Hypothalamus (tissue), 51 donors: Measurements from ENCODE around the gene ADGRD1.

Source experiments
- DNase-seq, 51 donors: peaks; one replicate each; lab custom pipeline; 2025; lab: John Stamatoyannopoulos, UW

Gene ADGRD1

DNA sequence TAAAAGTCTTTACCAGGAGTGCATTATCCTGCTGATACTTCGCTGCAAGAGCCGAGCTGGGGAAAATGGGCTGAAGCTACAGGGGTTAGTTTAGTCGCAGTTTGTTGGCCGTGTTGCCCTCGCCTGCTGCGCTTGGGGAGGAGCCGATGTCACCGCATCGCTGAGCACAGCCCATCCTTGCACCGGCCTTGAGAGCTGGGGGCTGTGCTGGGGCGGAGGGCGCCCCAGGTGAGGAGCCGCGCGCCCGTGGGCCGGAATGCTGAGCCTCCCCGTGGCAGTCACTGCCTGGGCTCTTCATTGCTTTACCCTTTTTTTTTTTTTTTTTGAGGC lies 50.0 kb downstream of the ADGRD1 start:
- DNase-seq, result no peak

DNA sequence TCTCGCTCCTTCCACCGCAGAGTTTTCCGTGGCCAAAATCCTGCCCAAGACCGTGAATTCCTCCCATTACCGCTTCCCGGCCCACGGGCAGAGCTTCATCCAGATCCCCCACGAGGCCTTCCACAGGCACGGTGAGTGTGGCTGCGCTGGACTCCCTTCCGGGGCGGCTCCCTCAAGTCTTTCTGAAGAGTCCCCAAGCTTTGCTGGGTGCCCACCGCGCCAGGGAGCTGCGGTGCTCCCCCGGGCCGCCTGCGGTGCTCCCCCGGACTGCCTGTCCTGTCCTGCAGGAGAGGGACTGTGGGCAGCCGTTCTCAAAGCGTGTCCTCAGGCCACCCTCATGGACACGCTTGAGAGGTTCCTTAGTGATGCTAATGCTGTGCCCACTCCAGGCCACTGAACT lies 50.5 kb downstream of the ADGRD1 start:
- no peak for DNase-seq

DNA sequence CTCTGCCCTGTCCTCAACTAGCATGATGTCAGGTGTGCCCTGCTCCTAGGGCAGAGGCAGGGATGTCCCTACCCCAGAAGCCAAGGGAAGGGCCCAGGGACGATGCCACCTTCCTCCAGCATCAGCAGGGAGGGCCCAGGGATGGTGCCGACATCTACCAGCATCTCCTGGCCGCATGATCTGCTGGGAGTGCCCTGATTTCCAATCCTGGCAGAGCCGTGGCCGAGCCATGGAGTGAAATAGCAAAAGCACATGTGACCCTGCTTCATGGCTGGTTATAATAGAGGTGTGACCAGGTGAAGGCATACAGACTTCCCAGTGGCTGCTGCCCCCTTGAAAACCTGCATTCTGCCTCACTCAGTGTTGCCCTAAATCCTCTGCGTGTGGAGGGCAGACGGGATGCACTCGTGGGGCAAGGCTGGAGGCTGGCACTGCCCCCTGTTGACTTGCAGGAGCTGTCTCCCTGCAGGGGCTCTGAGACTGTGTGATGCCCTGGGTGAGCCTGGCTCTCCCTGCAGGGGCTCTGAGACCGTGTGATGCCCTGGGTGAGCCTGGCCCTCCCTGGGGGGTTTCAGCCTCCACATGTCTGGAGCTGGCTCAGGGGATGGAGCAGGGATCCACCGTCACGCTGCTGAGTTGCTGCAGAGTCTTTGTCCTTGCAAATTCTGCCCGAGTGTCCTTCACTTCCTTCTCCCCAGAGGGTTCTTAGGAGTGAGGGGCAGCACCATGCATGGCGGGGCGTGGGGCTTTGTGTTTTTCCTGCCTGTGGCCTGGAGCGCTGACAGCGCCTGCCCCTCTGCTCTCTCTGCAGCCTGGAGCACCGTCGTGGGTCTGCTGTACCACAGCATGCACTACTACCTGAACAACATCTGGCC lies 51.7 kb downstream of the ADGRD1 start:
- no peak for DNase-seq

DNA sequence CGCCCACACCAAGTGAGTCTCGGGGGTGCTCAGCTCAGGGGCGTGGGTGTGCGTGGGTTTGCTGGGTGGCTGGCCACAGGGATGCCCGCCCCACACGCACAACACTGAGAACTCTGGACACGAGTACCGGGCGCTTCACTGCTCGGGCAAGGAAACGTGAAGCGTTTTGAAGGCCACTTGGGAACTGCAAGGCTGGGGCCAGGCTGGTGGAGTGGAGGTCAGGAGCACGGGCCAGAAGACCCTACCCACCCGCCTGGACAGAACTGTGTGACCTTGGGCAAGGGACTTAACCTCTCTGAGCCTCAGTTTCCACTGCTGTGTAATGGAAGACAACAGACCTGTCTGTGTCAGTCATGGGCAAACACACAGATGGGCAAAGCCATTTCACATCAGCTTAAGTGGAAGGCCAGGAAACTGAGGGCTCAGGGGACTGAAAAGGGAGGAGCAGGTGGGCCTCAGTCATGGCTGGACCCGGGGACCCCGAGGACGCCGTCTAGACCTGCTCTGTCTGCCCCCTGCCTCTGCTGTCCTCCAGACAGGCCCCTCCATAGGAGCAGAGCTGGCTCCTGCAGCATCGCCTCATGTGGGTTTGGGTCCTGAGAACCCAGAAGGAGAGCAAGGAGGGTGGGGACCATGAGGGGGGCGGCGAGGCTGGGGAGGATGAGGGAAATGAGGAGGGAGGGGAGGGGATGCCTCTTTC lies 52.5 kb downstream of the ADGRD1 start:
- DNase-seq, result no peak

DNA sequence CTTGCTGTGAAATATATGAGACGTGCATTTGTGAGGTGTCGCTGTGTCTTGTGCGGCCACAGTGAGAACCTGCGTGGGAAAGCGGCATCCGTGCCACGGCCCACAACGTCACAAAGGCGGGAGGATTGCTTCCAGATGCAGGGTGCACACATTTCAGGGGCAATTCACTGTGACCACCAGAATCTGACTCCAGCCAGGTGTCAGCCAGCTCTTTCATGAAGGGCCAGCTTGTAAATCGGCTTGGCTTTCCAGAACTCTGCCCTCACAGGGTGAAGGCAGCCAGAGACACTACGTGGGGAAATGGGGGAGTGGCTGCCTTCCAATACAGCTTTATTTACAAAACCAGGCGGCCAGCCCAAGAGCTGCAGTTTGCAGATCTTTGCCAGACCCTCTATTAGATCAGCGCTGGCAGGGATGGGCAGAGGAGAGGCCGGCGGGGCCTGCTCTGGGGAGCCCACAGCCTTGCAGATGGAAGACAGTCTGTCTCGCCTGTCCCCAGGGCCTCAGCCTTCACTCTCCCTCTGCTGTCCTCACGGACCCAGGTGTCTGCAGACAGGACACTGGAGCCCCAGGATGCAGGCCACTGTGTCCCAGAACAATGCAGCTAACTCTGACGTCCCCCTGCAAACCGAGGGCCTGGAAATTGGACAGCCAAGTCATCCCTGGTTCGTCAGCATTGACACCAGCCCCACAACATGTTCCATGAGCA lies 53.5 kb downstream of the ADGRD1 start:
- DNase-seq, result peak in 25 of 51 donors; percentile 11 to 59 (median 31)

DNA sequence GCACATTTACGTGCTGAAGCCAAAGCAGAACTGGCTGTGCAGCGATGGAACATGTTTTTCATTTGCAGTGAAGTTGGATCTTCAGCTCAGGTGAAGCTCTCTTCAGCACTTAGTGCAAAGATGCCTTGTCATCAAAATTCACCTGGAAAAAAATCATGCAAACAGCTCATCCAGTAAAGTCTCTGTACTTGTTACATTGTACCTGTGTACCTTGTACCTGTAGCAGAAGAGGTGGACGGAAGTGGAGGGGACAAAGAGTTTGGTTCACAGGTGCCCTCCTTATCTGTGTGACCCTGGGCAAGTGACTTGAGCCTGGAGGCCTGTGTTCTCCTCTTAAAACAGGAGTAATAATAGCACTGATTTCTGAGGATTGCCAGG lies 54.0 kb downstream of the ADGRD1 start:
- DNase-seq, result no peak

DNA sequence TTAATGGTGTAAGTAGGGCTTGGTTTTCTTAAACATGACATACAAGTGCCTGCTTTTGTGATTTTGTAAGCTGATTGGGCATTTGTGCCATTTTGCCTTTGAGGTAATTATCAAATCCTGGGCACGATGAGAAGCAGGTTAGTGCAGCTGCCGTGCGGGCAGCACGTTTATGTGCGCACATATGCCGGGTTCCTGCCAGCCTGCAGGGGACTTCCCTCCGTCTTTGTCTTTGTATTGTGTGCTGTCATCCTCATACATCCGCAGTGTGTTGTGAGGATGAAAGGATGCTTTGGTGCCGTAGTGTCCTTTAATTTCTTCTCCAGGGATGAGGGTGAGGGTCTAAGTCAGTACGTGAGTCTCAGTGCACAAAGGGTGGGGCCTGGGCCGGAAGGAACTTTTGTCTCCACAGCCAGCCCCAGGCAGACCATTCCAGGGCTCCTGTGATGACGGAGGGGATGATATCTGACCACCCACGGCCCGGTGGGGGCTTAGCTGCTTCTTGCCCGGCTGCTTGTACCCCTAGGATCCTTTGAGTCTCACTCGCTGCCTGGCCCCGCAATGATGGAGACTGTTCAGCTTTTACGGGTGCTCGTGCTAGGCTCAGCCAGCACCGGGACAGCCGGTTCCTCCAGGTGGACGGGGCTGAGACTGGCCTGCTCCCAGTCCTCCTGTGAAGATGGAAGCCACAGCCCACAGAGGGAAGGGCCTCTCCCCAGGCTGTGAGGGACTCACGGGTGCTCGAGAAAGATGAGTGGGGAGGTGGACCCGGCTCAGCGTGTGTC lies 54.6 kb downstream of the ADGRD1 start:
- DNase-seq, result no peak

DNA sequence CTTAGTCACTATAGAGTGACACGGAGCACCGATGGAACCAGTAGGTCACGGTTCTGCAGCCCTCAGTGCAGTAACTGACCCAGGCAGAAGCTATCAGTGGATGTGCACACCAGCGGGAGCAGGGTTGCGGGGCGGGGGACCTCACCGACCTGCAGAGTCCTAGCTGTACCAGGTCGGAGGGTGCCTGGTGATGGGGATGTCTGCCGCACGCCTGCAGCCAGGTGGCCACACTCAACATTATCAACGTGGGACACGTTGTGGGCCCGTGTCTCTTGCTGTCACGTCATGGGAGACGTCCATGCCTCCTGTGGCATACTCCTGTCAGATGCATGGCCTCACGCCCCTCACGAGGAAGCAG lies 55.2 kb downstream of the ADGRD1 start:
- DNase-seq, result no peak

DNA sequence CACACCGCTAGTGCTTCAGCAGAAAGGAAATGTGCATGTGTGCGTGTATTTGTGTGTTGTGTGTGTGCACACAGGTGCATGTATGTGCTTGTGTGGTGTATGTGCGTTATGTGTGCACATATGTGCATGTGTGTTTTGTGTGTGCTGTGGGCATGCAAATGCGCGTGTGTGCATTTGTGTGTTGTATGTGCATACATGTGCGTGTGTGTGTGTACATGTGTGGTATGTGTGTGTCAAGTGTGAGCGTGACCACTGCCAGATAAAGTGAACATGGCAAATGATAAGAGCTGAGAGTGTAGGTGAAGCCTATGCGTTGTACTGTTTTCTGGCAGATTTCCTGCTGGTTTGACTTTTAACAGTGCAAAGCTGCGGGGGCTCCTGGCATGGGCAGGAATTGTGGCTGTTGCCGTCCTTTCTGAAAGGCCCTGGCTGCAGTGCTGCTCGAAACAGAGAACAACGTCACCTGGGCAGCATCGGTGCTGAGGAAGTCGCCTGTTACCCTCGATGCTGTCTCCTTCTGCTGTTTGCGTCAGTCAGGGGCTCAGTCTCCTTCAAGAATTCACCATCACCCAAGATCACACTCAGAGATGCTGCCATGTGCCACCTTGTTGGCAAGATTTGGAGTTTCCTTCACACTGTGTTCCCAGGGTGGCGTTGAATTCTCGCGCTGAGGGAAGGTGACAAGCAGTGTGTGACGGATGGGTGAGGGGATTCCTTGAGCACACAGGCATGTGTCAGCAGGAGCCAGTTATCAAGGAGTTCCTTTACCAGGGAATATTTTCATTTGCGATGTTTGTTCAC lies 56.1 kb downstream of the ADGRD1 start:
- DNase-seq, result no peak

DNA sequence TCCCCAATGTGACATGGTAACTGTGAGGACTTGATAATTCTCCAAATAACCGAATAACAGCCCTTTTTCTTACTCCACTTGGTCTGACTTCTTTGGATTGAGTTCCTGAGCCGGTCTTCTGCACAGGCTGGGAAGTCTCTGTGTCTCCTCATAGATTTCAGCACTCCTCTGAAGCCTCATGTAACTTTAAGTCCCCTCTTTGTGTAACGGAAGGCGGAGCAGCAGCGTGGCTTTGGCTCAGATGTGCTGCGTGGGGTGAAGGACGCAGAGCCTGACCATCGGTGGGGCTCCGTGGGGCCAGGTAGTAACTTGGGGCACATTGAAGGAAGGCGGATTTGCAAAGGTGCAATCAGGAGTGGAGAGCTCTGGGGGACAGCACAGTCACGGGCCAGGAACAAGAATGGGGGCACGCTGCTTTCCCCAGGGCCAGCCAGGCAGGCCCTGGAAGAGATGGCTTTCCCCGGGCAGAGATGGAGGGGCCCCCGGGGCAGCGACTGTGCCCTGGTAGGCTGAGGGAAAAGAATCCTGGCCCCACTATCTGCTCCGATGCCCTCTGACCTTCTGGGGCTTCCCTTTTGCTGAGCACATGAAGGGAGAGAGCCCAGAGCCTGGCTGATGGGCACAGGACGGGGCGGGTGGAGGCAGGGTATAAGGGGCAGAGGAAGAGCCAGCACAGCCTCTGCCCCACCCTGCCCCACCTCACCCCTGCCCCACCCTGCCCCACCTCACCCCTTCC lies 56.9 kb downstream of the ADGRD1 start:
- no peak for DNase-seq

DNA sequence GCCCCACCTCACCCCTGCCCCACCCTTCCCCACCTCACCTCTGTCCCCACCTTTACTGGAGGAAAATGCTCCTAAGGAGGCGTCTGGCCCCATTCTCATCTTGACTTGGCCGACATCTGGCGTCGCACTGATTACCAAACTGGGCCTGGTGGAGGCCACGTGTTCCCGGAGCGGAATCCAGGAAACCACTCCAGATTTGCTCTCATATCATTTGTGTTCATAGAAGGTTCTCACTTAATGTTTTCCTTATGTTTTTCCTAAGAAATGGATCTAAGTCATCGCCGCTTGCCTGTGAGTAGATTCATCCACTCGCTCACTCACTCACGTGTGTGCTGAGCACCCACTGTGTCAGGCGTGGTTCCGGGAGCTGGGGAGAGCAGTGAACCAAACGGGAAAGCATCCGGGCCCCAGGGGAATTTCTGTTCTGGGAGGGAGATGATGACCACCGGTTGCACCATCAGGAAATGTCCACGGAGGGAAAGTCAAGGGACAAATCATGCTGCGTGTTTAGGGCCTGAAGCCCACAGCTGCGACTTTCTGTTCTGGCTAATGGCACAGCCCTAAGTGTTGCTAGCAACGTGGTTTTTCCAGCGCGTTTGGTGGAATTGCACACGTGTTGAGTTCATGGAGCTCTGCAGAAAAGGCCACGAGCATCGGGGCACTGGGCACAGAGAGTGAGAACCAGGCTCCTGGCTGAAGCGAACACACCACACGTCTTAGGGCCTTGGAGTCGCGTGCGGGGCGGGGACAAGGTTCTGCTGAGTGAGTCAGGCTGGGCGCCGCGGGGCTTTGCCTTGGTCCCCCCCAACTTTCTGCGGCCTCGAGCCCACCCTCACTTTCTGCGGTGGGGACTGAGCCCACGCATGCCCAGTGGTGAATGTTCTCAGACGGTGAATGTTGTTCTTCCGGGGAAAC lies 57.7 kb downstream of the ADGRD1 start:
- no peak for DNase-seq

DNA sequence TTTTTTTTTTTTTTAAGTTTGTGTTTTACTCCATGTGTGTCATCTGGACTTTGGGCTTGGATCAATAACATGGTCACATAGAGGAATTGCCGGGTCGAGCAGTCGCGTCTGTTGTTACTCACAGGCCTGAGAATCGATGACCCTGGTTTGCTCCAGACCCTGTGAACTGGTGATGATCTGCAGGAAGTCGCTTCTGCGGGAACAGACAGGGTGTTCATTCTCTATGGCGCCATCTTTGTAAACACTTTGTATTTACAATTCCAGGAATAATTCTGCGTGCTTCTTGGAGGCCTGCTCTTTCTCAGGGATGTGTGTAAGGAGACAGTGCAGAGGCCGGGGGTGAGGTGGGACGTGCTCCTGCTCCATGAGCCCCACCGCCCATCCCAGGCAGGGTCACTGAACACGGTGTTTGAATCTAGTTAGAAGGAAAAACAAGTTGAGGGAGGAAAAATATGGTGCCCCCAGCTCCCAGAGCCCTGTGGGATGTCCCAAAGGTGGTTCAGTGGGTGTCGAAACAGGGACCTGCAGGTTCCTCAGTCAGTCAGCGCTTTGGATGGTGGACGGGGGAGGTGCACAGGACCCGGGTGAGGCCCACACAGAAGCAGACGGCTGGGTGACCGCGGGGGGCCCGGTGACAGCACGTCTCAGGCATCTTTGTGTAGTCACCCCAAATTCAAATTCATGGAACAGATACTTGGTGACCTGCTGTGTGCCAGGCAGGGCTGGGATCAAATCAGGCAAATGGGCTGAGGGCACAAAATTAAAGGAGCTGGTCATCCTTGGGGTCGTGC lies 58.8 kb downstream of the ADGRD1 start:
- DNase-seq, result no peak

DNA sequence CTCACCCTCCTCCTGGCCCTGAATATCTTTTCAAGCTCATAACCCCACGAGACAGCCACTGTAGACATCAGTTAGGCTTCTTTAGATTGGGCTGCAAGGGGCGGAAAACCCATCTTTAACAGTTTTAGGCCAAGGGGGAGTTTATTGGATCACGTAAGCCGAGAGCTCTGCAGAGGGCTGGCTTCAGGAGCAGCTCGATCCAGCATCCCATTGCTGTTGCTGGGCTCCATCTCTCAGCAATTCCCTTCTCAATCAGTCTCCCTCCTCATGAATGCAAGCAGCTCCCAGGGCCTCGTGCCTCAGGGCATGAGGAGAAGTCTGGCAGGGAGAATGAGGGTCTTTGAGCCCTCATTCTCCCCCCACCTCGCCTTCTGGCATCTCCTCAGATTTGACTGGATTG lies 59.4 kb downstream of the ADGRD1 start:
- no peak for DNase-seq

DNA sequence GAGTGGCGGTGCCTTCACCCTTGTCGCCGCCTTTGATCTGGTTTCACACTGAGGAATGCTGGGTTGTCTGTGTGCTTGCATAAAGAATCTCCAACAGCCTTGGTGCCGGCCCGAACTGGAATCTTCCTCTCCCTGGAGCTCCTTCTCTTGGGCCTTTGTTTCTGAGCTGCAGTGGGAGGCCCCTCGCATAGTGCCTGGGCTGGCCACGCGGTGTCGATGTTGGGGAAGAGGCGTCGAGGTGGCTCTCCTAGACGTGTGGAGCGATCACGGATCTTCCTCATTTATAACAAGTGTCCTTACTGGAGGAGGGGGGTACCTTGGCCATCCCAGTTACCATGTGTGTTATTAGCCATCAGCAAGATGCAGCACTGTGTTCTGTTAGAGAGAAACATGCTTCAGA lies 60.6 kb downstream of the ADGRD1 start:
- DNase-seq, result no peak

DNA sequence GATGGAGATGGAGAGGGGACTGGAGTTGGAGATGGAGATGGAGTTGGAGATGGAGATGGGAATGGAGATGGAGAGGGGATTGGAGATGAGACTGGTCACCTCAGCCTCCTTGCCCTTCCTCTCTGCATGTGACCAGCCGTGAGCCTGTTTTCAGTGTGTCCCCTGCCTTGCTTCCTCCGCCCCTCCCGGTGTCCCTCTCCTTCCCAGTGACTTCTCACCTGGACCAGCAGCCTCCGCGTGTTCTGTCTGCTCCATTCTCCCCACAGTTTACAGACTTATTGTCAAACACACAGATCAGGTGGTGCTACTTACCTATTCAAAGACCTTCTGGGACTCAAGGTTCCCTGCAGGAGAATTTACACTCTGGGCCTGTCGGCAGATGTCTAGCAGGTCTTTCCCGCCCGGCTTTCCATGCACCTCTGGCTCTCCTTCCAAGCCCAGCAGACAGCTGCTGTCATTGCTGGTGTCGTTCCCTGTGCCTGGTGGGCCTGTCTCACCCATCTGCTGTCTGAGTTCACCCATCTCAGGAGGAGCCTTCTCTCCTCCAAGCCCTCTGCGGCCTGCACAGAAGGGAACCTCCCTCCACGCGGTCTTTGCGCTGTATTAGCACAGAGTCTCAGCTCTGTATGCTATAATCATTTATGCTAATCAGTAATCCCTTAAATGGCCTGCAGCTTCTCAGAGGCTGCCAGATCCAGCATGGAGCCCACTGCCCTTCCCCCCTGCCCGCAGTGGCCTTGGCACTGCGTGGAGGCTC lies 62.1 kb downstream of the ADGRD1 start:
- DNase-seq, result no peak

DNA sequence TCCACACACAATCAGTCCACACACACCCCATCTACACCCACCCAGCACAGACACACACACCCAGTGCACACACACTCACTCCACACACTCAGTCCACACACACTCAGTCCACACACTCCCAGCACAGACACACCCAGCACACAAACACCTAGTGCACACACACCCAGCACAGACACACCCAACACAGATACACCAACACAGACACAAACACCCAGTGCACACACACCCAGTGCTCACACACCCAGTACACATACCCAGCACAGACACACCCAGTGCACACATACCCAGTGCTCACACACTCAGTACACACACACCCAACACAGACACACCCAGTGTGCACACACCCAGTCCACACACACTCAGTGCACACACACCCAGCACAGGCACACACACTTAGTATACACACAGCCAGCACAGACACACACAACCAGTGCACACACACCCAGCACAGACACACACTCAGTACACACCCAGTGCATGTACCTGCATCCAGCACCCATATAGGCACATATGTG lies 63.8 kb downstream of the ADGRD1 start:
- no peak for DNase-seq
